ENCODE results near the gene WIZ. TPM values are rescaled to one million over a fixed set of nuclear protein-coding genes. Genes with fewer than 3 reads are reported as not detected.

The WIZ gene
- total and polyA plus RNA-seq, 11 donors = 19.0 to 52.4 (median 25.7) TPM

DNA sequence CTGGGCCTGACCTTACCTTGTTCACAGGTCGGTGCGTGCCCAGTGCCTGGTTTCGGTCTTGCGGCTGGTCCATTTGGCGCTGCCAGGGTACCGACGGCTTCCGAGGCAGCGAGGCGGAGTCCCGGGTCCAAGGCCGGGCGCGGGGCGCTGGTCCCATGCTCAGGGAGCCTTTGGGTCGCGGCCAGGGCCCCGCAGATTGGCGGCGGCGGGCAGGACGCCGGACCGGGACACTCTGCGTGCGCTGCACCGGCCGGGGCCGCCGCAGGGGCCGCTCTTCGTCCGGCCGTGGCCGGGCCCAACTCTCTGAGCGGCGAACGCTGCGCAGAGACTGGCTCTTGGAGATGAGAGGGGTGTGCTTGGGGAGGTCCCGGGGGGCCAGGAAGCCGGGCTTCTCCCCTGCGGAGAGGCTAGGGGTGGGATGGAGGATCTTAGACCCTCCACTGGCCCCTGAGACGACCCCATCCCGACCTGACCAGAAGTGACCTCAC lies 3.4 kb upstream of the WIZ start:
- peaks cover 0 to 18% (median 0%) of the 10 kb centered on the region in 9 donors for H3K36me3 ChIP-seq
- intact Hi-C loops (cut with DNase I) = loop anchor here in 6 of 10 donors (2.0 to 10.0 kb wide), 6 partner anchors 76 to 188 kb away; partner anchors contain the start of genes AKAP8 (in 1 of the 6) and BRD4 (in 1 of the 6)
- peaks cover 3 to 38% (median 22%) of the 10 kb centered on the region in 12 donors for H3K4me1 ChIP-seq
- WGBS, 4 donors = 3 to 11% (median 8%) methylated on average over 15 to 44 of the region's 44 CpGs
- TF ChIP-seq POLR2A (IDR thresholded peaks at IDR 0.05) = no peak
- TF ChIP-seq, protein P1, sequence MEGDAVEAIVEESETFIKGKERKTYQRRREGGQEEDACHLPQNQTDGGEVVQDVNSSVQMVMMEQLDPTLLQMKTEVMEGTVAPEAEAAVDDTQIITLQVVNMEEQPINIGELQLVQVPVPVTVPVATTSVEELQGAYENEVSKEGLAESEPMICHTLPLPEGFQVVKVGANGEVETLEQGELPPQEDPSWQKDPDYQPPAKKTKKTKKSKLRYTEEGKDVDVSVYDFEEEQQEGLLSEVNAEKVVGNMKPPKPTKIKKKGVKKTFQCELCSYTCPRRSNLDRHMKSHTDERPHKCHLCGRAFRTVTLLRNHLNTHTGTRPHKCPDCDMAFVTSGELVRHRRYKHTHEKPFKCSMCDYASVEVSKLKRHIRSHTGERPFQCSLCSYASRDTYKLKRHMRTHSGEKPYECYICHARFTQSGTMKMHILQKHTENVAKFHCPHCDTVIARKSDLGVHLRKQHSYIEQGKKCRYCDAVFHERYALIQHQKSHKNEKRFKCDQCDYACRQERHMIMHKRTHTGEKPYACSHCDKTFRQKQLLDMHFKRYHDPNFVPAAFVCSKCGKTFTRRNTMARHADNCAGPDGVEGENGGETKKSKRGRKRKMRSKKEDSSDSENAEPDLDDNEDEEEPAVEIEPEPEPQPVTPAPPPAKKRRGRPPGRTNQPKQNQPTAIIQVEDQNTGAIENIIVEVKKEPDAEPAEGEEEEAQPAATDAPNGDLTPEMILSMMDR (IDR thresholded peaks at IDR 0.05) = peak in 11 of 12 donors; percentile 11 to 50 (median 30)
- H3K27ac ChIP-seq = peak overlapping the region in 11 of 12 donors; percentile 44 to 81 (median 60)
- peak in 2 of 4 donors; percentile 4 to 45 for ATAC-seq
- peak overlapping the region; percentile 21 to 65 (median 52) for H3K4me3 ChIP-seq
- DNase-seq = peak in 3 of 5 donors; percentile 11 to 71 (median 55)
- H3K27me3 ChIP-seq = peaks cover 9 to 42% (median 26%) of the 10 kb centered on the region in 9 donors
- H3K9me3 ChIP-seq = no peaks in the 10 kb centered on the region

DNA sequence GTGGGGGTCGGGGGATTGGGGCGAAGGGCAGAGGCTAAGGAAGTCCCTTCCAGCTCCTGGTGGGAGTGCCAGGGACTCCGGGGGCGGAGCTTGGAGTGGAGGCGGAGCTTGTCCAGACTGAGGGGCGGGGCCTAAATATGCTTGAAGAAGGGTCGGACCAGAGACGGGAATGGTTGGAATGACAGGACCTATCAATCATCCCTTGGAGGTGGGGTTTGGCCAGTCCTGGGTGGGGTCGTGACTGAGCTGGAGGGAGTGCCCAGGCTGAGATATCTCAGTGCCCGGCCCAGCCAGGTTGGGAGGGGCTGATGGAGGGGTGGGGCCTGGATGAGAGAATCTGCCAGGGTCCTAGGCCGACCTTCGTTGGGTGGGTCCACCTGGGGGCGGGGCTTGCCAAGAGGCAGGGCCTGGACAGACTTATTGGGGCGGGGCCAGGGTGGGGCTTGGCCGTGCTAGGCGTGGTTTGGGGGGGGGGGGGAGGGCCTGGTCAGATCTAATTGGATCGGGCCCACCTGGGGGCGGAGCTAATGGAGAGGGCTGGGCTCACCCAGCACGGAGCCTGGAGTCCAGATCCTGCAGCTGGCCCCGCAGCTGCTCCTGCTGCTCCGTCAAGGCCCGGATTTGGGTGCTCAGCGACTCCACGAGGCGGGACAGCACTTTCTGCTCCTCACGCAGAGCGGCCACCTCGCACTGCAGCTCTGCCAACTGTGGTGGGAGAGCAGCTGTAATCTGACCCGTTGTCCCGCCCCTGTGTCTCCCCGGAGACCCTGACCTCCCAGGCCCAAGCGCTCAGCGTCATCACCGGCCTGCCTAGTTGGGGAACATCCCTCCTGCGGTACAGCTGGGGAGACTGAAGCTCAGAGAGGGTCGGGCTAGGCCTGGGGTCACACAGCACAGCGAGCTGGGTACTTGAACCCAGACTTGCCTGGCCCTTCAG lies 2.6 kb upstream of the WIZ start:
- DNase-seq = peak; percentile 89 to 97 (median 94)
- ATAC-seq = peak; percentile 70 to 84 (median 78)
- intact Hi-C loops (cut with DNase I) = loop anchor here in 6 of 10 donors (2.0 to 10.0 kb wide), 6 partner anchors 75 to 188 kb away; partner anchors contain the start of genes AKAP8 (in 1 of the 6) and BRD4 (in 1 of the 6)

DNA sequence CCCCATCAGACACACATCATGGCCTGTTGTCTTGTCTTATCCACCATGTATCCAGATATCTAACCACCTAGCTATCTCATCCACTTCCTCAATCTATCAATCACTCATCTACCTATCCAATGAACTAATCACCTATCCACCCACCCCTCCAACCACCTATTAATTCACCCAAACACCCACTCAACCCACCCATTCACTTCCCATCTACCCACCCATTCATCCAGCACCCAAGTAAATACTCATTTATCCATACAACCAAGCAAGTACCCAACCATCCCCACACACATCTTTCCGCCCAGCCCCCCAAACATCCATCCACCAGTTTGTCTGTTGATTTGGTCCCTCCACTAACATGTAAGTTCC lies 753 bp upstream of the WIZ start:
- H3K27me3 ChIP-seq = peaks cover 0 to 16% (median 8%) of the 10 kb centered on the region in 9 donors
- H3K4me3 ChIP-seq = no peak overlapping the region
- H3K36me3 ChIP-seq = peaks cover 0 to 16% (median 0%) of the 10 kb centered on the region in 9 donors
- peaks cover 3 to 37% (median 18%) of the 10 kb centered on the region in 12 donors for H3K4me1 ChIP-seq
- H3K27ac ChIP-seq = peak overlapping the region in 9 of 12 donors; percentile 51 to 92 (median 87)
- WGBS, 4 donors = 94 to 100% (median 98%) methylated on average over 1 of the region's 1 CpG
- ATAC-seq = no peak
- no peak for TF ChIP-seq POLR2A (IDR thresholded peaks at IDR 0.05)
- TF ChIP-seq, protein P1 (IDR thresholded peaks at IDR 0.05) = no peak
- DNase-seq = no peak
- intact Hi-C loops (cut with DNase I) = loop anchor here in 6 of 10 donors (2.0 to 10.0 kb wide), 6 partner anchors 32 to 186 kb away; partner anchors contain the start of genes AKAP8 (in 1 of the 6), AKAP8L (in 1 of the 6) and BRD4 (in 1 of the 6)
- no peaks in the 10 kb centered on the region for H3K9me3 ChIP-seq

More for the DNA sequence above, 2.6 kb upstream of the WIZ start:
- WGBS, 4 donors = 5 to 29% (median 12%) methylated on average over 9 to 37 of the region's 37 CpGs
- TF ChIP-seq, protein P1 (IDR thresholded peaks at IDR 0.05) = no peak
- TF ChIP-seq POLR2A (IDR thresholded peaks at IDR 0.05) = peak; percentile 49 to 92
- Histone ChIP-seq H3K36me3 (peaks cover 0 to 16% (median 0%) of the 10 kb centered on the region in 9 donors), H3K9me3 (no peaks in the 10 kb centered on the region), H3K4me1 (peaks cover 3 to 31% (median 20%) of the 10 kb centered on the region in 12 donors), H3K4me3 (peak overlapping the region; percentile 21 to 65 (median 52)), H3K27me3 (peaks cover 9 to 34% (median 24%) of the 10 kb centered on the region in 9 donors), H3K27ac (peak overlapping the region in 11 of 12 donors; percentile 44 to 81 (median 60))
